ENCODE data around the gene RADIL. TPM values are rescaled to one million over a fixed set of nuclear protein-coding genes. Genes with fewer than 3 reads are reported as not detected.
A peak's percentile ranks its signal among the peaks of the same experiment; 100 is the strongest.

RADIL gene
- total RNA-seq, 4 donors from 2014 or later = 4.4 to 11.4 (median 8.8) TPM

DNA sequence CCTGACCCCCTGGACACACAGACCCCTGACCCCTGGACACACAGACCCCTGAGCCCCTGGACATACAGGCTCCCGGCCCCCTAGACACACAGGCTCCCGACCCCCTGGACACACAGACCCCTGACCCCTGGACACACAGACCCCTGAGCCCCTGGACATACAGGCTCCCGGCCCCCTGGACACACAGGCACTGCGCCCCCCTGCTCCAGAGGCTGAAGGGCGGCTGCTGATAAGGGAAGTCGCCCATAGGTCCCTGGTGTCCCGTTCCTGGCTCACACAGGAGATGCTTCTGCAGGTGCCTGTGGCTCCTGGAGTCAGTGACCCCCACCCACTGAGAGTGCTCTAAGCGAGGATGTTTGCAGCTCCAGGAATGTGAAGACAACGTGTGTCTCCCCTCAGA lies 111.8 kb downstream of the RADIL start:
- WGBS, 2 donors (ENCODE audit: low coverage in 1 of 2) = no CpG with 5 or more reads among the region's 9 CpGs
- no peak for TF ChIP-seq POLR2A (IDR thresholded peaks at IDR 0.05)
- TF ChIP-seq, protein P1, sequence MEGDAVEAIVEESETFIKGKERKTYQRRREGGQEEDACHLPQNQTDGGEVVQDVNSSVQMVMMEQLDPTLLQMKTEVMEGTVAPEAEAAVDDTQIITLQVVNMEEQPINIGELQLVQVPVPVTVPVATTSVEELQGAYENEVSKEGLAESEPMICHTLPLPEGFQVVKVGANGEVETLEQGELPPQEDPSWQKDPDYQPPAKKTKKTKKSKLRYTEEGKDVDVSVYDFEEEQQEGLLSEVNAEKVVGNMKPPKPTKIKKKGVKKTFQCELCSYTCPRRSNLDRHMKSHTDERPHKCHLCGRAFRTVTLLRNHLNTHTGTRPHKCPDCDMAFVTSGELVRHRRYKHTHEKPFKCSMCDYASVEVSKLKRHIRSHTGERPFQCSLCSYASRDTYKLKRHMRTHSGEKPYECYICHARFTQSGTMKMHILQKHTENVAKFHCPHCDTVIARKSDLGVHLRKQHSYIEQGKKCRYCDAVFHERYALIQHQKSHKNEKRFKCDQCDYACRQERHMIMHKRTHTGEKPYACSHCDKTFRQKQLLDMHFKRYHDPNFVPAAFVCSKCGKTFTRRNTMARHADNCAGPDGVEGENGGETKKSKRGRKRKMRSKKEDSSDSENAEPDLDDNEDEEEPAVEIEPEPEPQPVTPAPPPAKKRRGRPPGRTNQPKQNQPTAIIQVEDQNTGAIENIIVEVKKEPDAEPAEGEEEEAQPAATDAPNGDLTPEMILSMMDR (IDR thresholded peaks at IDR 0.05) = no peak
- no peak for TF ChIP-seq EP300 (IDR thresholded peaks at IDR 0.05)
- no peak for TF ChIP-seq POLR2AphosphoS5 (IDR thresholded peaks at IDR 0.05)
- Histone ChIP-seq H3K27me3 (no peaks in the 10 kb centered on the region), H3K27ac (peak overlapping the region in 3 of 4 donors; percentile 17 to 90 (median 86)), H3K36me3 (peaks cover 0 to 14% of the 10 kb centered on the region in 2 donors), H3K4me3 (no peak overlapping the region), H3K9me3 (no peaks in the 10 kb centered on the region), H3K4me1 (peaks cover 2 to 64% (median 24%) of the 10 kb centered on the region in 3 donors)
- no peak for ATAC-seq

DNA sequence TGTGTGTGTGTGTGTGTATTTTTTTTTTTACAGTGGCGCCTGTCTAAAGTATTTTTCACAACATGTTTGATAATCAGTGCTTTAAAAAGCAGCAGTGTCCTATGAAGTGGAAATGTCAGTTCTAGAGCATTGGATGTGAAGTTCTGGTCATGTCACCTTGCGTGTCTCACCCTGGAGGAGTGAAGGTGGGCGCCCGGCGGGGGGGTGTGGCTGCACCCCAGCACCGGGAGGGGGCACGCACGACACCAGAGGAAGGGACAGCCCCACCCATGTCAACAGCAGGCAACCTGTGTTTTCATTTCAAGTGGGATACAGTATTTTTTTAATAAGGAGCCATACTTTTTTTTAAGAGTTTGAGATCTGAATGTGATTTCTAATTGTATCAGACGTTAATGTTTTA lies 112.6 kb downstream of the RADIL start:
- WGBS, 2 donors (ENCODE audit: low coverage in 1 of 2) = 59 to 83% methylated on average over 1 to 6 of the region's 9 CpGs
- peaks cover 0 to 65% (median 24%) of the 10 kb centered on the region in 3 donors for H3K4me1 ChIP-seq
- TF ChIP-seq POLR2AphosphoS5 (IDR thresholded peaks at IDR 0.05) (no peak), EP300 (IDR thresholded peaks at IDR 0.05) (no peak), POLR2A (IDR thresholded peaks at IDR 0.05) (no peak)
- TF ChIP-seq, protein P1 (IDR thresholded peaks at IDR 0.05) = no peak
- H3K9me3 ChIP-seq = no peaks in the 10 kb centered on the region
- no peaks in the 10 kb centered on the region for H3K27me3 ChIP-seq
- no peak overlapping the region for H3K4me3 ChIP-seq
- peaks cover 0 to 19% of the 10 kb centered on the region in 2 donors for H3K36me3 ChIP-seq
- ATAC-seq = no peak
- peak overlapping the region in 3 of 4 donors; percentile 72 to 90 (median 86) for H3K27ac ChIP-seq

- H3K9me3 ChIP-seq = no peaks in the 10 kb centered on the region
- peaks cover 0 to 75% (median 24%) of the 10 kb centered on the region in 3 donors for H3K4me1 ChIP-seq
- peaks cover 0 to 30% of the 10 kb centered on the region in 2 donors for H3K36me3 ChIP-seq
- no peak overlapping the region for H3K4me3 ChIP-seq
- H3K27me3 ChIP-seq = no peaks in the 10 kb centered on the region
- ATAC-seq = no peak
- H3K27ac ChIP-seq = peak overlapping the region; percentile 72 to 90 (median 82)
- 6 to 11% methylated on average over 6 to 7 of the region's 7 CpGs for WGBS, 2 donors (ENCODE audit: low coverage in 1 of 2)
- no peak for TF ChIP-seq POLR2A (IDR thresholded peaks at IDR 0.05)
- no peak for TF ChIP-seq EP300 (IDR thresholded peaks at IDR 0.05)
- TF ChIP-seq, protein P1 (IDR thresholded peaks at IDR 0.05) = no peak
- TF ChIP-seq POLR2AphosphoS5 (IDR thresholded peaks at IDR 0.05) = no peak
Observed at GRCh38 chr7:4769761-4770160, 113.8 kb downstream of the RADIL start.

DNA sequence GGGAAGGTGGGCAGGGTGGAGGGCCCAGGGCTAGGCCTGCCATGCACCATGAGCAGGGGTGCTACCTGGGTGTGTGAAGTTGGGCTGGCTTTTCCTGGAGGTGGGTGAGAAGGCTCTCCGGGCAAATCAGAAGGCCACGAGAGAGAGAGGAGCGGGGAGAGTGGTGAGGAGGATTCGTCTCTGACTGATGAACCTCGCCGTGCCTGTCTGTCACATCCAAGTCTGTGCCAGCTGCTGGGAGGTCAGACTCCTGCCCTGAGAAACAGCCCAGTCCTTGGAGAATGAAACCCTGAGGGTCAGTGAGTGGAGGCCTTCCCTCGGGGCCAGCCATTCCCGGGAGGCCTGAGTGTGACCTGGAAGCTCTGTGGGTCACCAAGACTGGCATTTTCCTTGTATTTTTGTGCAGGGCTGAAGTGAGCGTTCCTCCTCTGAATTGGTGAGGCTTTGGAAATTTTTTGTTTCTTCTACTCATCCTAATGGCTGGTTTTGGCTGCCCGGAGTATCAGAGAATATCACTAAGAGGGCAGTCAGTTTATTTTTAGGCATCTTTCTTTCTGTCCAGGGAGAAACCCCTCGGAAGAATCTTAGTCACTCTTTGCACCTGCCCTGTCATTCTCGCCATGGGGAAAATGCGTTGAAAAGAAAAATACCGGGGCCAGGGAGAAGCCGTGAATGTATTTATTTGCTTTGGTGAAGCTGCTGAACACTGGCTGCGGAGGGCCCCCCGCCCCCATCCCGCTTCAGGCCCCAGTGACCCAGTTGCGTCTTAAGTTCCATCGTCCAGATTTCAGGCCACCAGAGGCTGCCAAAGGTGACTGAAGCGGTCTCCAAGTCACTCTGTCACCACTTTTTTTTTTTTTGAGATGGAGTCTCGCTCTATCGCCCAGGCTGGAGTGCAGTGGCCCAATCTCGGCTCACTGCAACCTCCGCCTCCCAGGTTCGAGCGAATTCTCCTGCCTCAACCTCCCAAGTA lies 114.6 kb downstream of the RADIL start:
- Histone ChIP-seq H3K27ac (peak overlapping the region; percentile 72 to 90 (median 82)), H3K36me3 (peaks cover 0 to 39% of the 10 kb centered on the region in 2 donors), H3K27me3 (no peaks in the 10 kb centered on the region), H3K9me3 (no peaks in the 10 kb centered on the region), H3K4me1 (peaks cover 0 to 67% (median 20%) of the 10 kb centered on the region in 3 donors), H3K4me3 (peak overlapping the region in 1 of 2 donors; percentile 8)
- WGBS, 2 donors (ENCODE audit: low coverage in 1 of 2) = 53 to 63% methylated on average over 8 to 22 of the region's 27 CpGs
- TF ChIP-seq EP300 (IDR thresholded peaks at IDR 0.05) (no peak), POLR2A (IDR thresholded peaks at IDR 0.05) (no peak), POLR2AphosphoS5 (IDR thresholded peaks at IDR 0.05) (no peak)
- TF ChIP-seq, protein P1 (IDR thresholded peaks at IDR 0.05) = no peak
- peak; percentile 1 for ATAC-seq

Data from gastroesophageal sphincter (tissue), 4 donors.